Breast epithelium (tissue), 4 donors: Measurements from ENCODE around the gene TMEM201. TPM values are rescaled to one million over a fixed set of nuclear protein-coding genes. Genes with fewer than 3 reads are reported as not detected.

Experiments
- DNase-seq, 2 donors: peaks; one replicate each; pipeline ENCODE4 v3.0.0-alpha.2; 2019; ENCODE audit warnings: low spot score in 2 of 2
- H3K27ac ChIP-seq, 2 donors: fragments of 200-600 bp; sonication (generic) in 1 of 2; one replicate each; pipeline ENCODE4 v1.5.1; 2016 to 2019; ENCODE audit warnings: mild to moderate bottlenecking in 1 of 2
- H3K27me3 ChIP-seq, 2 donors: fragments of 200-600 bp; sonication (generic) in 1 of 2; one replicate each; pipeline versions ENCODE4 v1.5.1 to v1.6.0; 2017 to 2019; ENCODE audit warnings: control low read depth in 1 of 2, mild to moderate bottlenecking in 1 of 2
- H3K36me3 ChIP-seq: fragments of 200-600 bp; one replicate; pipeline ENCODE4 v1.5.1; 2019
- H3K4me1 ChIP-seq, 2 donors: fragments of 200-600 bp; sonication (generic); one replicate each; pipeline ENCODE4 v1.5.1; 2016 to 2019; ENCODE audit warnings: control low read depth in 1 of 2
- H3K4me3 ChIP-seq, 3 donors: fragments of 200-600 bp; sonication (generic); 1 replicate in 2 of 3; 2 replicates in 1 of 3; pipeline ENCODE4 v1.5.1; 2016 to 2019; ENCODE audit warnings: mild to moderate bottlenecking in 3 of 3, moderate library complexity in 2 of 3
- H3K9me3 ChIP-seq, 2 donors: fragments of 200-600 bp; sonication (generic) in 1 of 2; one replicate each; pipeline ENCODE4 v1.5.1; 2016 to 2019; ENCODE audit warnings: control low read depth in 1 of 2
- CTCF ChIP-seq, 3 donors: fragments of 450-650 bp; IDR thresholded peaks; one replicate each; pipeline ENCODE4 v1.5.1; 2016 to 2017; ENCODE audit warnings: antibody characterized with exemption in 3 of 3, mild to moderate bottlenecking in 3 of 3, moderate library complexity in 3 of 3
- POLR2A ChIP-seq: fragments of 450-650 bp; IDR thresholded peaks from one replicate; pipeline ENCODE4 v1.6.1; 2016; ENCODE audit warnings: antibody characterized with exemption, mild to moderate bottlenecking, moderate library complexity
- POLR2AphosphoS5 ChIP-seq, 3 donors: sonication (generic); formaldehyde crosslinking; IDR thresholded peaks; one replicate each; pipeline ENCODE4 v1.6.1; 2017; ENCODE audit warnings: antibody characterized with exemption in 3 of 3
- intact Hi-C: fragments of 100-400 bp; cut with DNase I; formaldehyde crosslinking; loops from one replicate; pipeline ENCODE4 v1.15.1; 2023; ENCODE audit warnings: low total_unique reads
- total RNA-seq, 3 donors: library from RNA; depleted of rRNA; stranded (reverse); fragments of >200 nt; gene quantifications; one replicate each; pipeline ENCODE4 v1.1.0, GENCODE V29; 2016

The TMEM201 gene
- total RNA-seq, 3 donors from 2014 or later: 5.0 to 6.2 (median 5.0) TPM

DNA sequence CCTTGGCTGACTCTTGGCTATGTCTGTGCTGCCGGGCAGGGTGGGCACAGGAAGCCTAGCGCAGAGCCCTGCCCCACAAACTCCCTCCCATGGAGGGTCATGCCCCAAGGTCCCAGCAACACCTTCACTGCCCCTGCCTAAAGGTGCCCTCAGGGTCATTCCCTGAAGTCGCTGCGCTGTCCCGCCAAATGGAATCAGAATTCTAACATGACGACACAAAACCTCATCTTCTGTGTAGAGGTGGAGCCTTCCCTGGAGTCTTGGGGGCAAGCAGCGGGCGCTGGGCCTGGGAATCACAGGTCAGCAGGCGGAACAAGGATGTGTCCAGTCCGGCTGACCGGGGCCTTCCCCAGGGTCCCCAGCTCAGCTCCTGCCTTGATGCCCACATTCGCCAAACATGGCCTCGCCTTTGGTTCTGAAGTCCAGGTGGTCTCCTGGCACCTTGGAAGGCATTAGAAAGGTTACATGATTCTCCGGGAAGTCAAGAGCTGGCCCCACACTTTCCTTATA, 17.3 kb downstream of the TMEM201 start:
- TF ChIP-seq POLR2AphosphoS5 (IDR thresholded peaks at IDR 0.05) (no peak), CTCF (IDR thresholded peaks at IDR 0.05) (no peak), POLR2A (no peak)
- intact Hi-C loops: no loop called here
- H3K36me3 ChIP-seq: no peaks in the 10 kb centered on the region

DNA sequence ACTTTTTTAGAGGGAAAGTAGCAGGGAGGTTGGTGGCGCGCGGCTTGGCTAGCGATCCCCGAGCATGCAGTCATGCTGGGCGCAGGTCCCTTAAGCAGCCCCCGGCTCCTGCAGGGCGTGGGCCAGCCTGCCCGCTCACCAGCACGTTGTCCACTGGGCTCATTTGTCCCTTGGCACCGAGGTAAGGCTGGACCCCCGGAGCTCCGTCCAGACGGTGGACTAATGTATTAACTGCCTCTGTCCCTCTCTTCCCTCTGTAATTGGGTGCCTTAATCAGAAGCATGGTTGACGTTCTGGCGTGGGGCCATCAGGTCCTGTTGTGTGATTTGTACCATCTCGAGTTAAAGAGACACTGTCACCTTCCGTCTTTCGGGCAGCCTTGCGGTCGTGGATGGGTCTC, 17.7 kb downstream of the TMEM201 start:
- H3K36me3 ChIP-seq: no peaks in the 10 kb centered on the region
- H3K27ac ChIP-seq: peak overlapping the region in 1 of 2 donors; percentile 43
- no peaks in the 10 kb centered on the region for H3K9me3 ChIP-seq
- no peaks in the 10 kb centered on the region for H3K4me1 ChIP-seq
- H3K4me3 ChIP-seq: peak overlapping the region in 1 of 3 donors; percentile 18
- DNase-seq: no peak
- TF ChIP-seq POLR2AphosphoS5 (IDR thresholded peaks at IDR 0.05) (no peak), CTCF (IDR thresholded peaks at IDR 0.05) (no peak), POLR2A (no peak)
- no peaks in the 10 kb centered on the region for H3K27me3 ChIP-seq
- intact Hi-C loops: no loop called here

More for the DNA sequence above, 17.3 kb downstream of the TMEM201 start:
- no peaks in the 10 kb centered on the region for H3K4me1 ChIP-seq
- H3K27me3 ChIP-seq: no peaks in the 10 kb centered on the region
- H3K4me3 ChIP-seq: no peak overlapping the region
- no peaks in the 10 kb centered on the region for H3K9me3 ChIP-seq
- no peak overlapping the region for H3K27ac ChIP-seq
- no peak for DNase-seq

- TF ChIP-seq CTCF (IDR thresholded peaks at IDR 0.05): no peak
- TF ChIP-seq POLR2A: no peak
- TF ChIP-seq POLR2AphosphoS5 (IDR thresholded peaks at IDR 0.05): no peak
Observed at GRCh38 chr1:9606948-9607347, 18.2 kb downstream of the TMEM201 start.

DNA sequence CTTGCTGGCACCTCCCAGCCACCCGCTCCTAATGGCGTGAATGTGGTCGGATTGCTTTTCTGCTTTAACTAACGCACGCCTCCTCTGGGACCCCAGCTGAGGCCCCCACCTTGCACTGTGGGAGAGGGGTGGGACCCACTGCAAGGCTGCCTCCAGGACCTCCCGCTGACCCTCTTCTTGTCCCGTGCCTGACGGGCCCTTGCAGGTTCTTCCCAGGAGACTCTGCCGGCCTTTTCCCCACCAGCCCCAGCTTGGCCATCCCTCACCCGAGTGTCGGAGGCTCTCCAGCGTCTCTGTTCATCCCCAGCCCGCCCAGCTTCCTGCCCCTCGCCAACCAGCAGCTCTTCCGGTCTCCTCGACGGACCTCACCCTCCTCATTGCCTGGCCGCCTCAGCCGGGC, 18.6 kb downstream of the TMEM201 start:
- DNase-seq: no peak
- intact Hi-C loops: no loop called here
- H3K27me3 ChIP-seq: no peaks in the 10 kb centered on the region

More at GRCh38 chr1:9606948-9607347, 18.2 kb downstream of the TMEM201 start:
- intact Hi-C loops: no loop called here
- Histone ChIP-seq H3K9me3 (no peaks in the 10 kb centered on the region), H3K27me3 (no peaks in the 10 kb centered on the region), H3K4me1 (no peaks in the 10 kb centered on the region), H3K36me3 (no peaks in the 10 kb centered on the region), H3K27ac (peak overlapping the region in 1 of 2 donors; percentile 43), H3K4me3 (peak overlapping the region in 2 of 3 donors; percentile 11 to 18)
- DNase-seq: peak in 1 of 2 donors; percentile 77

More for the DNA sequence above, 18.6 kb downstream of the TMEM201 start:
- Histone ChIP-seq H3K9me3 (no peaks in the 10 kb centered on the region), H3K4me1 (no peaks in the 10 kb centered on the region), H3K27ac (peak overlapping the region in 1 of 2 donors; percentile 43), H3K36me3 (no peaks in the 10 kb centered on the region), H3K4me3 (peak overlapping the region in 2 of 3 donors; percentile 11 to 18)
- TF ChIP-seq POLR2AphosphoS5 (IDR thresholded peaks at IDR 0.05): no peak
- TF ChIP-seq CTCF (IDR thresholded peaks at IDR 0.05): no peak
- no peak for TF ChIP-seq POLR2A
